Measurements from ENCODE around the gene THPO. TPM values are rescaled to one million over a fixed set of nuclear protein-coding genes. Genes with fewer than 3 reads are reported as not detected.

The THPO gene
- total and polyA plus RNA-seq, 4 donors: 0.17 to 0.31 (median 0.20) TPM

- DNase-seq: peak in 1 of 3 donors; percentile 43
- no peak for TF ChIP-seq CTCF (IDR thresholded peaks at IDR 0.05; ENCODE audit: control extremely low read depth, extremely low read depth)
- ATAC-seq (ENCODE audit: insufficient read depth, low FRiP score): no peak
- H3K4me3 ChIP-seq: no peak overlapping the region
- H3K36me3 ChIP-seq (ENCODE audit: control insufficient read depth in 4 of 4, insufficient read depth in 4 of 4, low read length in 4 of 4): peaks cover 3 to 13% (median 10%) of the 10 kb centered on the region in 4 donors
- H3K9me3 ChIP-seq (ENCODE audit: control insufficient read depth in 4 of 4, insufficient read depth in 3 of 4, low read length in 3 of 4): no peaks in the 10 kb centered on the region
- H3K27ac ChIP-seq (ENCODE audit: low read depth in 1 of 2, low read length in 1 of 2): no peak overlapping the region
- WGBS, 2 donors: 87 to 93% methylated on average over 4 of the region's 4 CpGs
- H3K4me1 ChIP-seq (ENCODE audit: control insufficient read depth in 5 of 5, insufficient read depth in 5 of 5, low read length in 5 of 5): peaks cover 0 to 41% (median 4%) of the 10 kb centered on the region in 5 donors
- H3K9ac ChIP-seq (ENCODE audit: insufficient read depth in 1 of 2, low read length in 2 of 2): no peak overlapping the region
- no peaks in the 10 kb centered on the region for H3K27me3 ChIP-seq (ENCODE audit: control insufficient read depth in 3 of 3, insufficient read depth in 3 of 3, low read length in 2 of 3)
These were observed 30.0 kb downstream of the THPO start for GRCh38 chr3:184348057-184348382.

DNA sequence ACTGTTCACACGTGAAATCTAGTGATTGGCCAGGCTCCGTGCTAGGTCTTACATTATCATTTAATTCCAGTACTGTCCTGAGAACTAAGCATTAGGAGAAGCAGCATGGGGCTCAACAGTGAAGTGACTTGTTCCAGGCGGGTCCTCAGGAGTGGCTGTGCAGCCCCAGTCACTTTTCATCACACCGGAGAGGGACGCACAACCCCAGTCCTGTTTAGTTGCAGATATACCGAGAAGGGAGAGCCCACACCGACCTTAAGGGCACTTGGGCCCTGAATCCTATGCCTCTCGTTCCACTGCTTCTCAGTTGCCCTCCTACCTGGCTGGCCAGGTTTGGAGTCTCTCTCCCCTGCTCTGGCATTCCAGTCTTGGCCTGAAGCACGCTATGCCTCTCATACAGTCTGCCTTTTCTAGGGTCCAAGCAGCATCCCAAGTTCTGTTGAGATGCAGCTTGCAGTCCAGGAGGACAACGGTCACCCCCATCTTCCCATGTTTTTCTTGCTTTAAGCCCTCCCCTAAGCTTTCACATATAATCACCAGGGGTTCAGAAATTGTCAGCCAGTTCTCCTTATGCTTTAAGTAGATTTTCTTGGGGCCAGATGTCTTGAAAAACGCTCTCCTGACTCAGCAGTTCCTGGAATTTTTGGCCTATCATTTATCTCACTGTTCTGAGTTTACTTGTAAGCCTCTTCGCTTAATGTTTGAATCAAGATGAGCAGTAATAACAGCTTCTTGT lies 30.5 kb downstream of the THPO start:
- no peak overlapping the region for H3K27ac ChIP-seq (ENCODE audit: low read depth in 1 of 2, low read length in 1 of 2)
- ATAC-seq (ENCODE audit: insufficient read depth, low FRiP score) (no peak), DNase-seq (peak in 2 of 3 donors; percentile 69 to 82)

GRCh38 chr3:184346480-184347190 lies 31.4 kb downstream of the THPO start:
- Histone ChIP-seq H3K27ac (ENCODE audit: low read depth in 1 of 2, low read length in 1 of 2) (no peak overlapping the region), H3K4me3 (no peak overlapping the region), H3K36me3 (ENCODE audit: control insufficient read depth in 4 of 4, insufficient read depth in 4 of 4, low read length in 4 of 4) (peaks cover 6 to 21% (median 14%) of the 10 kb centered on the region in 4 donors), H3K9me3 (ENCODE audit: control insufficient read depth in 4 of 4, insufficient read depth in 3 of 4, low read length in 3 of 4) (no peaks in the 10 kb centered on the region), H3K4me1 (ENCODE audit: control insufficient read depth in 5 of 5, insufficient read depth in 5 of 5, low read length in 5 of 5) (peaks cover 0 to 38% (median 5%) of the 10 kb centered on the region in 5 donors), H3K27me3 (ENCODE audit: control insufficient read depth in 3 of 3, insufficient read depth in 3 of 3, low read length in 2 of 3) (no peaks in the 10 kb centered on the region), H3K9ac (ENCODE audit: insufficient read depth in 1 of 2, low read length in 2 of 2) (no peak overlapping the region)
- no peak for TF ChIP-seq CTCF (IDR thresholded peaks at IDR 0.05; ENCODE audit: control extremely low read depth, extremely low read depth)
- DNase-seq: no peak
- WGBS, 2 donors: 94 to 95% methylated on average over 20 of the region's 20 CpGs
- no peak for ATAC-seq (ENCODE audit: insufficient read depth, low FRiP score)

More for the DNA sequence above, 30.5 kb downstream of the THPO start:
- peak overlapping the region in 1 of 2 donors; percentile 26 for H3K9ac ChIP-seq (ENCODE audit: insufficient read depth in 1 of 2, low read length in 2 of 2)
- WGBS, 2 donors: 69 to 71% methylated on average over 12 of the region's 12 CpGs
- no peak overlapping the region for H3K4me3 ChIP-seq
- no peaks in the 10 kb centered on the region for H3K9me3 ChIP-seq (ENCODE audit: control insufficient read depth in 4 of 4, insufficient read depth in 3 of 4, low read length in 3 of 4)
- H3K4me1 ChIP-seq (ENCODE audit: control insufficient read depth in 5 of 5, insufficient read depth in 5 of 5, low read length in 5 of 5): peaks cover 0 to 41% (median 4%) of the 10 kb centered on the region in 5 donors
- no peak for TF ChIP-seq CTCF (IDR thresholded peaks at IDR 0.05; ENCODE audit: control extremely low read depth, extremely low read depth)
- no peaks in the 10 kb centered on the region for H3K27me3 ChIP-seq (ENCODE audit: control insufficient read depth in 3 of 3, insufficient read depth in 3 of 3, low read length in 2 of 3)
- peaks cover 5 to 18% (median 12%) of the 10 kb centered on the region in 4 donors for H3K36me3 ChIP-seq (ENCODE audit: control insufficient read depth in 4 of 4, insufficient read depth in 4 of 4, low read length in 4 of 4)
